Activated CD8-positive, alpha-beta T cell treated with anti-CD3 and anti-CD28 coated beads for 36 hours (primary cell): ENCODE data around the gene MCF2L. TPM values are rescaled to one million over a fixed set of nuclear protein-coding genes. Genes with fewer than 3 reads are reported as not detected.

Source experiments
- ATAC-seq: fragments of 200-7000 bp; cut with Tn5 transposase; one replicate; pipeline ENCODE4 v1.10.0; 2021; ENCODE audit warnings: mild to moderate bottlenecking, moderate library complexity
- CTCF ChIA-PET: fragments of 350-600 bp; sonication (Branson Sonifier 250); formaldehyde crosslinking; loops from one replicate; lab custom pipeline; 2021; ENCODE audit warnings: antibody characterized with exemption; lab: Charles Lee
- POLR2A ChIA-PET: fragments of 350-600 bp; sonication (Branson Sonifier 250); formaldehyde crosslinking; loops from one replicate; lab custom pipeline; 2021; ENCODE audit warnings: antibody characterized with exemption; lab: Charles Lee
- DNase-seq: peaks from one replicate; pipeline ENCODE4 v3.0.0-alpha.2; 2020
- H3K27ac Mint-ChIP-seq: one replicate; pipeline ENCODE4 v1.8.0; 2021; ENCODE audit warnings: mild to moderate bottlenecking, mixed read lengths
- H3K27me3 Mint-ChIP-seq: one replicate; pipeline ENCODE4 v1.8.0; 2021; ENCODE audit warnings: mixed read lengths
- H3K36me3 Mint-ChIP-seq: one replicate; pipeline ENCODE4 v1.8.0; 2021; ENCODE audit warnings: low read depth, mixed read lengths
- H3K4me1 Mint-ChIP-seq: one replicate; pipeline ENCODE4 v1.8.0; 2021; ENCODE audit warnings: low read depth, mixed read lengths
- H3K4me3 Mint-ChIP-seq: one replicate; pipeline ENCODE4 v1.8.0; 2021; ENCODE audit warnings: mild to moderate bottlenecking, moderate library complexity, mixed read lengths
- H3K9me3 Mint-ChIP-seq: one replicate; pipeline ENCODE4 v1.8.0; 2021; ENCODE audit warnings: mixed read lengths
- CTCF ChIP-seq: fragments of 200-600 bp; IDR thresholded peaks from one replicate; pipeline ENCODE4 v1.8.0; 2022; ENCODE audit warnings: antibody characterized with exemption, mild to moderate bottlenecking
- intact Hi-C: fragments of 100-400 bp; cut with micrococcal nuclease; formaldehyde crosslinking; loops from one replicate; pipeline ENCODE4 v1.10.0; 2022
- total RNA-seq, 2 experiments: library from RNA; stranded (reverse); gene quantifications; one replicate each; pipeline ENCODE4 v1.2.3, GENCODE V29; 2021

MCF2L gene
- total RNA-seq, 2 experiments from 2014 or later = 7.6 to 8.9 TPM

- Mint-ChIP-seq H3K36me3 (no peaks in the 10 kb centered on the region), H3K27ac (no peak overlapping the region), H3K27me3 (no peaks in the 10 kb centered on the region), H3K9me3 (no peaks in the 10 kb centered on the region), H3K4me3 (no peak overlapping the region), H3K4me1 (no peaks in the 10 kb centered on the region)
- no peak for TF ChIP-seq CTCF
- POLR2A ChIA-PET = no interaction called here
- ATAC-seq = no peak
- DNase-seq = no peak
- CTCF ChIA-PET = interaction anchor here (3.5 kb wide), 1 partner anchor 84 kb away, joined by 27 read pairs; no protein-coding TSS in a partner anchor
- intact Hi-C loops = no loop called here
These were observed 58.1 kb downstream of the MCF2L start for GRCh38 chr13:113027095-113027494.

GRCh38 chr13:113027566-113027965 lies 58.6 kb downstream of the MCF2L start:
- TF ChIP-seq CTCF = no peak
- H3K4me3 Mint-ChIP-seq = no peak overlapping the region
- H3K36me3 Mint-ChIP-seq = no peaks in the 10 kb centered on the region
- H3K4me1 Mint-ChIP-seq = no peaks in the 10 kb centered on the region
- no peak overlapping the region for H3K27ac Mint-ChIP-seq
- ChIA-PET CTCF (interaction anchor here (1.1 to 3.5 kb wide), 3 partner anchors 11 to 87 kb away, joined by 3 to 27 read pairs (median 5); no protein-coding TSS in a partner anchor), POLR2A (no interaction called here)
- H3K27me3 Mint-ChIP-seq = no peaks in the 10 kb centered on the region
- intact Hi-C loops = no loop called here
- ATAC-seq (no peak), DNase-seq (no peak)
- H3K9me3 Mint-ChIP-seq = no peaks in the 10 kb centered on the region

GRCh38 chr13:113028336-113029060 lies 59.5 kb downstream of the MCF2L start:
- Mint-ChIP-seq H3K27me3 (no peaks in the 10 kb centered on the region), H3K27ac (no peak overlapping the region), H3K4me1 (no peaks in the 10 kb centered on the region), H3K36me3 (no peaks in the 10 kb centered on the region), H3K4me3 (no peak overlapping the region), H3K9me3 (no peaks in the 10 kb centered on the region)
- DNase-seq = no peak
- ChIA-PET POLR2A (no interaction called here), CTCF (interaction anchor here (1.0 to 3.5 kb wide), 11 partner anchors 10 to 146 kb away, joined by 3 to 27 read pairs (median 4); partner anchors contain the start of gene MCF2L)
- ATAC-seq = no peak
- no peak for TF ChIP-seq CTCF
- intact Hi-C loops = loop anchor here (2.0 kb wide), 1 partner anchor 86 kb away; no protein-coding TSS in a partner anchor

- POLR2A ChIA-PET = no interaction called here
These were observed 60.0 kb downstream of the MCF2L start for GRCh38 chr13:113029061-113029445.

More at GRCh38 chr13:113029061-113029445, 60.0 kb downstream of the MCF2L start:
- Mint-ChIP-seq H3K27me3 (no peaks in the 10 kb centered on the region), H3K36me3 (no peaks in the 10 kb centered on the region), H3K27ac (no peak overlapping the region), H3K9me3 (no peaks in the 10 kb centered on the region), H3K4me3 (no peak overlapping the region), H3K4me1 (no peaks in the 10 kb centered on the region)
- no peak for DNase-seq
- no peak for TF ChIP-seq CTCF
- ATAC-seq = no peak
- CTCF ChIA-PET = interaction anchor here (0.8 to 3.5 kb wide), 13 partner anchors 11 to 145 kb away, joined by 3 to 27 read pairs (median 4); partner anchors contain the start of gene MCF2L
- intact Hi-C loops = loop anchor here (2.0 kb wide), 1 partner anchor 86 kb away; no protein-coding TSS in a partner anchor
